ENCODE measurements around the gene TOGARAM1.

- no peak for TF ChIP-seq POLR2AphosphoS5 (IDR thresholded peaks at IDR 0.05; ENCODE audit: control insufficient read depth, insufficient read depth, low read depth, low read length)
- TF ChIP-seq CTCF (IDR thresholded peaks at IDR 0.05 in 2 of 3, conservative IDR thresholded peaks at IDR 0.05 in 1 of 3; ENCODE audit: insufficient read depth in 2 of 3, low read depth in 1 of 3, low read length in 3 of 3): no peak
- TF ChIP-seq TEAD4 (IDR thresholded peaks at IDR 0.05; ENCODE audit: low read length): no peak
- TF ChIP-seq TEAD4 (CRISPR knock-in tag; IDR thresholded peaks at IDR 0.05; ENCODE audit: borderline replicate concordance): no peak
- no peak for TF ChIP-seq YBX1 (IDR thresholded peaks at IDR 0.05)
- TF ChIP-seq EZH2 (IDR thresholded peaks at IDR 0.05; ENCODE audit: borderline replicate concordance, low read depth, low read length): no peak
- no peak for TF ChIP-seq ARID4B (CRISPR knock-in tag; IDR thresholded peaks at IDR 0.05)
- TF ChIP-seq ZBTB1 (CRISPR knock-in tag; IDR thresholded peaks at IDR 0.05; ENCODE audit: borderline replicate concordance, low read depth): no peak
- TF ChIP-seq UBTF (IDR thresholded peaks at IDR 0.05; ENCODE audit: borderline replicate concordance in 1 of 2, low read depth in 2 of 2, low read length in 2 of 2): no peak
- no peak for TF ChIP-seq NUFIP1 (IDR thresholded peaks at IDR 0.05; ENCODE audit: partially characterized antibody)
- no peak for TF ChIP-seq E2F6 (IDR thresholded peaks at IDR 0.05; ENCODE audit: borderline replicate concordance in 1 of 2, extremely low read depth in 1 of 2, insufficient read depth in 1 of 2, insufficient read length in 1 of 2, low read depth in 1 of 2, low read length in 1 of 2, poor library complexity in 1 of 2, severe bottlenecking in 1 of 2)
- no peak for TF ChIP-seq JUND (IDR thresholded peaks at IDR 0.05; ENCODE audit: borderline replicate concordance, low read depth, low read length)
- TF ChIP-seq JUND (tag; IDR thresholded peaks at IDR 0.05; ENCODE audit: borderline replicate concordance, low read depth, low read length): no peak
- no peak for TF ChIP-seq NR3C1 (CRISPR knock-in tag; IDR thresholded peaks at IDR 0.05)
Observed at GRCh38 chr14:45034730-45035129, 72.7 kb downstream of the TOGARAM1 start.
